HL-60/S4 (cell line): ENCODE measurements around the gene DKC1.
"Not testable (repeated sequence)": the region's sequence is repeated elsewhere in the genome, so short reads cannot be mapped to it uniquely, and the experiment has no call there.

Source experiments
- in situ Hi-C: fragments of 300-500 bp; cut with MboI; formaldehyde crosslinking; loops from 2 replicates; pipeline ENCODE4 v1.14.3; 2022; ENCODE audit warnings: low sequenced_read_pairs

The DKC1 gene

GRCh38 chrX:154817048-154817618, 54.5 kb downstream of the DKC1 start:
- in situ Hi-C loops = not testable (repeated sequence)

- in situ Hi-C loops = no loop called here
Observed at GRCh38 chrX:154818916-154819770, 56.5 kb downstream of the DKC1 start.

DNA sequence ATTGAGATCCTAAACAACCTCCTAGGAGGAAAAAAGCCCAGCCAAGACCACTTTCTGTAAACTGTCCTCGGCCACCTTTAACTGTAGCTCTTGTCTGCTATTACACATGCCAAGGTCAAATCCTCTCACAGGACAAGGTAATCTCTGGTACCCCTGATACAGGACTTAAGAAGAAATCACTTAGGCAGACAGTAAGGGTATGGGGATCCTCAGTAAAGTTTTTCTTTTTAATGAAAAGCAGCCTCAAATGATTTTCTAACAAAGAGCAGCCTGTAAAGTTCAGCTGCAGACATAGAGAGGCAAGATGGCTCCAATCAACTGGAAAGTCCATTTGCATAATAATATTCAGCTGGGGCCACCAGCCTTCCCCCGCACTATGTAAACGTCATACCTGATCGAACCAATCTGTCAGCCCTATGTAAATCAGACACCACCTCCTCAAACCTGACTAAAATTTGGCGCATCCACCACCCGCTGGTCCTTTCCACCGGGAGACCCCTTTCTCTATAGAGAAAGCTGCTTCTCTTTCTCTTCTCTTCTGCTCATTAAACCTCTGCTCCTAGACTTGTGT, 57.2 kb downstream of the DKC1 start:
- in situ Hi-C loops = no loop called here

DNA sequence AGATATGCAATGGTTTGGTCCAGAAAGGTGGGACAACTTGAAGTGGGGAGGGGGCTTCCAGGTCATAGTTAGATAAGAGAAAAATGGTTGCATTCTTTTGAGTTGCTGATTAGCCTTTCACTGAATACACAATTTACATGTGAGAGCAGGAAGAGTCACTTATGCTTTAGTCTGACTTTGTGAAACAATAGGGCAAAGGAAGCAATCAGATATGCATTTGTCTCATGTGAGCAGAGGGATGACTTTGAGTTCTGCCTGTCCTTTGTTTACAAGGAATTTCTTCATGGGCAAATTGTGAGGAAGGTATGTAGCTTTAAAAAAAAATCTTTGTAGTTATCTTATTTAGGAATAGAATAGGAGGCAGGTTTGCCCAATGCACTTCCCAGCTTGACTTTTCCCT, 58.9 kb downstream of the DKC1 start:
- in situ Hi-C loops = no loop called here

DNA sequence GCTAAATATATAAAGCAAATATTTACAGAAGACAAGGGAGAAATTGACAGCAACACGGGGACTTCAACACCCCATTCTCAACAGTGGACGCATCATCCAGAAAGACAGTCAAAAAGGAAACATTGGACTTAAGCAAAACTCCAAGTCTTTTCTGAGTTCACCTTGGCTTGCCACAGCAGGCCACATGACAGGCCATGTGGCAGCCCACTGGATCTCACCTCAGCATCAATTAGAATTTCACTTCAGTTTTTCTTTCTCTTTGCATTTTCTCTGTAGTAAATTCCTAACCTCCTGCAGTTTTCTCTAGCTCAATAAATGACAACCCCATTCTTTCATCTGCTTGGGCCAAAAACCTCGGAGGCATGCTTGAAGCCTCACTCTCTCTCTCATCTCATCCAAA, 59.4 kb downstream of the DKC1 start:
- in situ Hi-C loops = no loop called here

GRCh38 chrX:154824638-154825037, 62.0 kb downstream of the DKC1 start:
- in situ Hi-C loops = no loop called here

DNA sequence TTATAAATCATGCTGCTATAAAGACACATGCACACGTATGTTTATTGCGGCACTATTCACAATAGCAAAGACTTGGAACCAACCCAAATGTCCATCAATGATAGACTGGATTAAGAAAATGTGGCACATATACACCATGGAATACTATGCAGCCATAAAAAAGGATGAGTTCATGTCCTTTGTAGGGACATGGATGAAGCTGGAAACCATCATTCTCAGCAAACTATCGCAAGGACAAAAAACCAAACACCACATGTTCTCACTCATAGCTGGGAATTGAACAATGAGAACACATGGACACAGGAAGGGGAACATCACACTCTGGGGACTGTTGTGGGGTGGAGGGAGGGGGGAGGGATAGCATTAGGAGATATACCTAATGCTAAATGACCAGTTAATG, 62.9 kb downstream of the DKC1 start:
- in situ Hi-C loops = not testable (repeated sequence)
